Measurements from ENCODE around the gene CLEC11A.

The CLEC11A gene

GRCh38 chr19:50723735-50724521, 764 bp downstream of the CLEC11A start (continued):
- no peak for TF ChIP-seq ZFP37 (tag by site-specific recombination; IDR thresholded peaks at IDR 0.05)
- peak; percentile 90; the same call in 1 of the 2 replicates for TF ChIP-seq ZIC2 (tag by site-specific recombination; IDR thresholded peaks at IDR 0.05)
- no peak for TF ChIP-seq ZNF549 (tag by site-specific recombination; IDR thresholded peaks at IDR 0.05)
- no peak for TF ChIP-seq ZNF792 (tag by site-specific recombination; IDR thresholded peaks at IDR 0.05)
- no peak for TF ChIP-seq ZNF24 (tag by site-specific recombination; IDR thresholded peaks at IDR 0.05)
- TF ChIP-seq ZNF169 (tag by site-specific recombination; IDR thresholded peaks at IDR 0.05), result no peak
- peak; percentile 72 for TF ChIP-seq ZNF513 (tag by site-specific recombination; IDR thresholded peaks at IDR 0.05)
- no peak for TF ChIP-seq ZNF664 (tag by site-specific recombination; IDR thresholded peaks at IDR 0.05)
- TF ChIP-seq ZNF146 (tag by site-specific recombination; IDR thresholded peaks at IDR 0.05), result no peak
- TF ChIP-seq ZNF777 (tag by site-specific recombination; IDR thresholded peaks at IDR 0.05; ENCODE audit: borderline replicate concordance), result peak; percentile 20; the same call in 1 of the 2 replicates
- TF ChIP-seq ZNF311 (tag by site-specific recombination; IDR thresholded peaks at IDR 0.05; ENCODE audit: borderline replicate concordance), result no peak
- no peak for TF ChIP-seq ZNF521 (tag by site-specific recombination; IDR thresholded peaks at IDR 0.05)
- no peak for TF ChIP-seq ZNF837 (tag by site-specific recombination; IDR thresholded peaks at IDR 0.05)
- TF ChIP-seq FEZF1 (tag by site-specific recombination; IDR thresholded peaks at IDR 0.05), result no peak

- H3K4me3 ChIP-seq (ENCODE audit: low read depth, low read length), result peak overlapping the region; percentile 78
- no peaks in the 10 kb centered on the region; a peak in 1 of 3 replicates for H3K36me3 ChIP-seq (ENCODE audit: control insufficient read depth in 2 of 2, insufficient read depth in 1 of 2, low read length in 2 of 2)
- ChIA-PET CTCF (interaction anchor here (0.5 to 5.9 kb wide), 54 partner anchors 8 to 1456 kb away, joined by 3 to 75 read pairs (median 4); partner anchors contain the start of genes KLK4 and POLD1), POLR2A (interaction anchor here (0.5 to 2.3 kb wide), 26 partner anchors 10 to 1283 kb away, joined by 3 to 28 read pairs (median 4); partner anchors contain the start of genes KCNC3, POLD1 and ZNF615)
- H3K4me1 ChIP-seq (ENCODE audit: control insufficient read depth, insufficient read depth, low read length), result peaks cover 7% of the 10 kb centered on the region; the same call in 1 of the 2 replicates
- peak overlapping the region; percentile 77 for H3K27ac ChIP-seq (ENCODE audit: extremely low read depth, low read depth, low read length)
- H3K9me3 ChIP-seq (ENCODE audit: control insufficient read depth, insufficient read depth, low read depth, low read length), result no peaks in the 10 kb centered on the region
- TF ChIP-seq KLF16 (tag by site-specific recombination; IDR thresholded peaks at IDR 0.05), result peak; percentile 91
- TF ChIP-seq ZNF76 (tag by site-specific recombination; IDR thresholded peaks at IDR 0.05; ENCODE audit: borderline replicate concordance, low read depth), result peak; percentile 45; the same call in 1 of the 2 replicates
- no peak for TF ChIP-seq SALL2 (tag by site-specific recombination; IDR thresholded peaks at IDR 0.05; ENCODE audit: borderline replicate concordance)
- TF ChIP-seq ZBTB6 (tag by site-specific recombination; IDR thresholded peaks at IDR 0.05), result no peak
- TF ChIP-seq ZNF37A (tag by site-specific recombination; IDR thresholded peaks at IDR 0.05), result no peak
- no peak for TF ChIP-seq TRIM28 (IDR thresholded peaks at IDR 0.05; ENCODE audit: borderline replicate concordance, low read length)
- TF ChIP-seq ZNF585B (tag by site-specific recombination; IDR thresholded peaks at IDR 0.05), result no peak
- peak; percentile 92 for TF ChIP-seq GLIS2 (tag by site-specific recombination; IDR thresholded peaks at IDR 0.05)
- TF ChIP-seq REST (tag by site-specific recombination; IDR thresholded peaks at IDR 0.05), result no peak
- TF ChIP-seq SP3 (tag by site-specific recombination; IDR thresholded peaks at IDR 0.05), result peak; percentile 97
- peak; percentile 73; the same call in 1 of the 2 replicates for TF ChIP-seq ZNF660 (tag by site-specific recombination; IDR thresholded peaks at IDR 0.05)
- no peak for TF ChIP-seq ZNF558 (tag by site-specific recombination; IDR thresholded peaks at IDR 0.05)
- peak; percentile 71 for TF ChIP-seq HIC1 (tag by site-specific recombination; IDR thresholded peaks at IDR 0.05)
- no peak for TF ChIP-seq GLI2 (tag by site-specific recombination; IDR thresholded peaks at IDR 0.05; ENCODE audit: borderline replicate concordance, low read depth)
Observed at GRCh38 chr19:50724522-50725217, 1.5 kb downstream of the CLEC11A start.
